RWPE1 (cell line): ENCODE results near the gene NTM.

Experiments
- CTCF ChIA-PET: fragments of 350-600 bp; sonication (Branson Sonifier 250); formaldehyde crosslinking; extraction: SDS; loops from one replicate; lab custom pipeline; 2021; lab: Yijun Ruan, JAX
- POLR2A ChIA-PET: fragments of 400-600 bp; formaldehyde crosslinking; extraction: SDS; loops from one replicate; lab custom pipeline; 2020; ENCODE audit warnings: antibody characterized with exemption; ENCODE audit not compliant: low non-redundant PET; lab: Yijun Ruan, JAX
- DNase-seq: peaks from one replicate; pipeline ENCODE4 v3.0.0; 2012; ENCODE audit warnings: low spot score
- H3K27ac ChIP-seq: fragments of 450-650 bp; 2 replicates; pipeline ENCODE4 v1.5.1; 2017
- CTCF ChIP-seq: fragments of 450-650 bp; conservative IDR thresholded peaks from 2 replicates; pipeline ENCODE4 v1.5.1; 2017; ENCODE audit warnings: low read depth, mild to moderate bottlenecking

The NTM gene

GRCh38 chr11:131393691-131394090 is 23.3 kb downstream of the NTM start:
- ChIA-PET POLR2A (no interaction called here), CTCF (no interaction called here)
- TF ChIP-seq CTCF: no peak
- DNase-seq: no peak
- no peak overlapping the region for H3K27ac ChIP-seq

- DNase-seq: no peak
- POLR2A ChIA-PET: no interaction called here
- CTCF ChIA-PET: no interaction called here
- no peak overlapping the region for H3K27ac ChIP-seq
- no peak for TF ChIP-seq CTCF
Measured at GRCh38 chr11:131397675-131398074, 27.3 kb downstream of the NTM start.

- POLR2A ChIA-PET: no interaction called here
- no peak for DNase-seq
- TF ChIP-seq CTCF: no peak
- CTCF ChIA-PET: no interaction called here
- H3K27ac ChIP-seq: no peak overlapping the region
Measured at GRCh38 chr11:131402040-131402439, 31.6 kb downstream of the NTM start.

GRCh38 chr11:131404010-131404409 is 33.6 kb downstream of the NTM start:
- DNase-seq: no peak
- POLR2A ChIA-PET: no interaction called here
- no peak for TF ChIP-seq CTCF
- CTCF ChIA-PET: no interaction called here
- H3K27ac ChIP-seq: no peak overlapping the region

GRCh38 chr11:131408025-131408640 is 37.7 kb downstream of the NTM start:
- peak; percentile 10 for DNase-seq
- no peak overlapping the region for H3K27ac ChIP-seq
- no peak; the same call in 1 of the 2 replicates for TF ChIP-seq CTCF
- POLR2A ChIA-PET: no interaction called here
- CTCF ChIA-PET: interaction anchor here (0.6 to 0.9 kb wide), 5 partner anchors 106 to 676 kb away, joined by 3 read pairs; no protein-coding TSS in a partner anchor

- TF ChIP-seq CTCF: no peak
- POLR2A ChIA-PET: no interaction called here
- no peak for DNase-seq
- H3K27ac ChIP-seq: no peak overlapping the region
- CTCF ChIA-PET: no interaction called here
Measured at GRCh38 chr11:131409345-131409744, 38.9 kb downstream of the NTM start.
